Measurements from ENCODE around the gene SHKBP1.

- TF ChIP-seq CTBP2 (IDR thresholded peaks at IDR 0.05; ENCODE audit: borderline replicate concordance, insufficient read depth, insufficient read length, low read length) (no peak), POLR2A (IDR thresholded peaks at IDR 0.05; ENCODE audit: control extremely low read depth in 1 of 2, low read depth in 2 of 2, low read length in 2 of 2) (peak in 1 of 2 experiments; percentile 59; a peak in 1 of 3 replicates), CTCF (IDR thresholded peaks at IDR 0.05; ENCODE audit: control extremely low read depth in 1 of 3, insufficient read depth in 1 of 3, low read depth in 1 of 3, low read length in 3 of 3) (no peak), KDM4A (IDR thresholded peaks at IDR 0.05; ENCODE audit: low read depth, low read length, severe bottlenecking) (peak; percentile 92), FOSL1 (IDR thresholded peaks at IDR 0.05; ENCODE audit: insufficient read depth, low read depth, low read length) (no peak), EP300 (IDR thresholded peaks at IDR 0.05; ENCODE audit: borderline replicate concordance in 1 of 2, low read depth in 2 of 2, low read length in 2 of 2) (no peak), RAD21 (IDR thresholded peaks at IDR 0.05 in 1 of 2, conservative IDR thresholded peaks at IDR 0.05 in 1 of 2; ENCODE audit: low read depth in 2 of 2, low read length in 2 of 2) (no peak), BACH1 (IDR thresholded peaks at IDR 0.05; ENCODE audit: low read length) (no peak), CREB1 (IDR thresholded peaks at IDR 0.05) (no peak), ZNF274 (IDR thresholded peaks at IDR 0.05; ENCODE audit: borderline replicate concordance, extremely low read depth, low read length) (no peak)
Observed at GRCh38 chr19:40612831-40613689, 36.4 kb downstream of the SHKBP1 start.
